ENCODE measurements around the gene AP3S1.
"Not testable (repeated sequence)": the region's sequence is repeated elsewhere in the genome, so short reads cannot be mapped to it uniquely, and the experiment has no call there.

AP3S1 gene

GRCh38 chr5:115841382-115842088 lies at the start of gene AP3S1, which contains the start of gene ATG12:
TSS of gene AP3S1 (plus strand) at chr5:115841935. CDS start at chr5:115842038, 103 bp downstream.
TSS of gene ATG12 (minus strand) at chr5:115841565. CDS start at chr5:115841552, 13 bp downstream.
- Mint-ChIP-seq H3K27me3 (no peaks in the 10 kb centered on the region), H3K9me3 (no peaks in the 10 kb centered on the region), H3K4me3 (peak within 1 kb of the TSS; percentile 95 to 96), H3K27ac (peak within 1 kb of the TSS; percentile 98 to 99), H3K4me1 (peaks cover 53% of the 10 kb centered on the region)
- DNase-seq (peak; percentile 88 to 90), ATAC-seq (peak; percentile 92)

- ATAC-seq (no peak), DNase-seq (no peak)
- no peak overlapping the region for H3K4me3 Mint-ChIP-seq
- no peaks in the 10 kb centered on the region for H3K4me1 Mint-ChIP-seq
- peaks cover 63% of the 10 kb centered on the region for H3K27me3 Mint-ChIP-seq
- H3K27ac Mint-ChIP-seq = no peak overlapping the region
- H3K9me3 Mint-ChIP-seq = no peaks in the 10 kb centered on the region
Measured at GRCh38 chr5:115795700-115796099, 46.0 kb upstream of the AP3S1 start.

GRCh38 chr5:115796656-115797055 lies 45.1 kb upstream of the AP3S1 start:
- Mint-ChIP-seq H3K9me3 (no peaks in the 10 kb centered on the region), H3K4me3 (no peak overlapping the region), H3K4me1 (no peaks in the 10 kb centered on the region), H3K27ac (no peak overlapping the region), H3K27me3 (peaks cover 53% of the 10 kb centered on the region)
- ATAC-seq (no peak), DNase-seq (no peak)

GRCh38 chr5:115798252-115798651 lies 43.5 kb upstream of the AP3S1 start:
- DNase-seq = no peak
- Mint-ChIP-seq H3K4me3 (no peak overlapping the region), H3K4me1 (no peaks in the 10 kb centered on the region), H3K27ac (no peak overlapping the region), H3K9me3 (no peaks in the 10 kb centered on the region), H3K27me3 (peaks cover 46% of the 10 kb centered on the region)
- no peak for ATAC-seq

GRCh38 chr5:115800108-115800507 lies 41.6 kb upstream of the AP3S1 start:
- no peak for DNase-seq
- ATAC-seq = peak; percentile 33
- Mint-ChIP-seq H3K4me1 (no peaks in the 10 kb centered on the region), H3K4me3 (no peak overlapping the region), H3K27ac (peak overlapping the region in 1 of 2 donors; percentile 63), H3K9me3 (no peaks in the 10 kb centered on the region), H3K27me3 (peaks cover 40% of the 10 kb centered on the region)

GRCh38 chr5:115801152-115801551 lies 40.6 kb upstream of the AP3S1 start:
- no peaks in the 10 kb centered on the region for H3K4me1 Mint-ChIP-seq
- H3K27me3 Mint-ChIP-seq = peaks cover 40% of the 10 kb centered on the region
- ATAC-seq (no peak), DNase-seq (no peak)
- no peak overlapping the region for H3K4me3 Mint-ChIP-seq
- H3K9me3 Mint-ChIP-seq = no peaks in the 10 kb centered on the region
- H3K27ac Mint-ChIP-seq = no peak overlapping the region

- no peaks in the 10 kb centered on the region for H3K9me3 Mint-ChIP-seq
- DNase-seq (no peak), ATAC-seq (no peak)
- H3K27ac Mint-ChIP-seq = no peak overlapping the region
- H3K4me1 Mint-ChIP-seq = peaks cover 8% of the 10 kb centered on the region
- peaks cover 33% of the 10 kb centered on the region for H3K27me3 Mint-ChIP-seq
- H3K4me3 Mint-ChIP-seq = no peak overlapping the region
Measured at GRCh38 chr5:115801984-115802383, 39.8 kb upstream of the AP3S1 start.

- ATAC-seq = no peak
Measured at GRCh38 chr5:115806986-115807653, 34.6 kb upstream of the AP3S1 start.

GRCh38 chr5:115807654-115808052 lies 34.1 kb upstream of the AP3S1 start:
- Mint-ChIP-seq H3K4me3 (peak overlapping the region; percentile 36 to 41), H3K27me3 (peaks cover 27% of the 10 kb centered on the region), H3K4me1 (peaks cover 34% of the 10 kb centered on the region), H3K9me3 (no peaks in the 10 kb centered on the region), H3K27ac (no peak overlapping the region)
- ATAC-seq (no peak), DNase-seq (no peak)

More at GRCh38 chr5:115806986-115807653, 34.6 kb upstream of the AP3S1 start:
- Mint-ChIP-seq H3K27me3 (peaks cover 22% of the 10 kb centered on the region), H3K27ac (peak overlapping the region in 1 of 2 donors; percentile 8), H3K4me3 (peak overlapping the region; percentile 36 to 41), H3K4me1 (peaks cover 34% of the 10 kb centered on the region), H3K9me3 (no peaks in the 10 kb centered on the region)
- no peak for DNase-seq

GRCh38 chr5:115808066-115808465 lies 33.7 kb upstream of the AP3S1 start:
- not testable (repeated sequence) for H3K4me3 Mint-ChIP-seq, H3K9me3 Mint-ChIP-seq, DNase-seq, ATAC-seq, H3K27ac Mint-ChIP-seq
- Mint-ChIP-seq H3K27me3 (peaks cover 27% of the 10 kb centered on the region), H3K4me1 (peaks cover 34% of the 10 kb centered on the region)

GRCh38 chr5:115809946-115810345 lies 31.8 kb upstream of the AP3S1 start:
- no peak for DNase-seq
- peak; percentile 36 for ATAC-seq
- Mint-ChIP-seq H3K27ac (no peak overlapping the region), H3K27me3 (peaks cover 43% of the 10 kb centered on the region), H3K4me3 (no peak overlapping the region), H3K4me1 (peaks cover 49% of the 10 kb centered on the region), H3K9me3 (no peaks in the 10 kb centered on the region)

- Mint-ChIP-seq H3K27ac (no peak overlapping the region), H3K4me3 (no peak overlapping the region), H3K9me3 (no peaks in the 10 kb centered on the region), H3K27me3 (peaks cover 51% of the 10 kb centered on the region), H3K4me1 (peaks cover 57% of the 10 kb centered on the region)
- DNase-seq (no peak), ATAC-seq (no peak)
Measured at GRCh38 chr5:115810761-115811160, 31.0 kb upstream of the AP3S1 start.

- Mint-ChIP-seq H3K4me1 (peaks cover 60% of the 10 kb centered on the region), H3K9me3 (no peaks in the 10 kb centered on the region), H3K27ac (no peak overlapping the region), H3K4me3 (no peak overlapping the region), H3K27me3 (peaks cover 57% of the 10 kb centered on the region)
- ATAC-seq (no peak), DNase-seq (no peak)
Measured at GRCh38 chr5:115811406-115811805, 30.3 kb upstream of the AP3S1 start.

GRCh38 chr5:115812372-115812771 lies 29.4 kb upstream of the AP3S1 start:
- no peak overlapping the region for H3K4me3 Mint-ChIP-seq
- H3K27me3 Mint-ChIP-seq = peaks cover 67% of the 10 kb centered on the region
- H3K27ac Mint-ChIP-seq = no peak overlapping the region
- no peak for DNase-seq
- peaks cover 56% of the 10 kb centered on the region for H3K4me1 Mint-ChIP-seq
- ATAC-seq = no peak
- H3K9me3 Mint-ChIP-seq = no peaks in the 10 kb centered on the region

GRCh38 chr5:115813719-115814118 lies 28.0 kb upstream of the AP3S1 start:
- Mint-ChIP-seq H3K4me1 (peaks cover 46% of the 10 kb centered on the region), H3K4me3 (no peak overlapping the region), H3K9me3 (no peaks in the 10 kb centered on the region), H3K27ac (no peak overlapping the region), H3K27me3 (peaks cover 78% of the 10 kb centered on the region)
- peak; percentile 37 to 70 for DNase-seq
- peak; percentile 83 for ATAC-seq

GRCh38 chr5:115815006-115815692 lies 26.6 kb upstream of the AP3S1 start:
- peak; percentile 18 for ATAC-seq
- Mint-ChIP-seq H3K27me3 (peaks cover 92% of the 10 kb centered on the region), H3K4me1 (peaks cover 38% of the 10 kb centered on the region), H3K9me3 (no peaks in the 10 kb centered on the region), H3K4me3 (peak overlapping the region; percentile 71 to 79), H3K27ac (no peak overlapping the region)
- DNase-seq = no peak
